ENCODE data around the gene CLDN4.

The CLDN4 gene

GRCh38 chr7:73876973-73877372 is 46.2 kb downstream of the CLDN4 start:
- no peak for DNase-seq

GRCh38 chr7:73879977-73880681 is 49.3 kb downstream of the CLDN4 start:
- no peak for DNase-seq

DNA sequence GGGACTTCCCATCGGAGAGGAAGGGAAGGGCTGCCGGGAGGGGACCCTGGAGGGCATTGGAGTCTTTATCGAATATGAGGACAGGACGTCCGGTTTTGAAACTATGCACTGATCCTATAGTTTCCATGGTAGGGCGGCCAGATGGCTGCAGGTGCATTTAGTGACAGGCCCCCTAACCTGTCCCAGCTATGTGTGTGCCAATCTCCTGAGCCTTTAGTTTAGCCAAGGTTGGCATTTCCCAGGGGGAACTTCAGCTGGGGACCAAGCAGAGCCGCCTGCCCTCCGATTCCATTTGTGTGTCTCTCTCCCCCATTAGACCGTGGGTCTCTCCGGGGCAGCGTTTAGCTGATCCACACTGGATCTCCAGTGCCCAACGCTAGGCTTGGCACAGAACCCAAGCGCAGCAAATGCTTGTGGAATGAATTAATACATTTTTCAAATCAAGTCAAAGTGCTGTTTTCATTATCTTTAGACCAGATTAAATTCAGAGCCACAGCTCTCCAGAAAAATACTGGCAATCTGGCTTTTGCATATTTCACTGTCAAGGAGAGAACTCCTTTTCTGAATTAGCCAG is 50.0 kb downstream of the CLDN4 start:
- DNase-seq: no peak

GRCh38 chr7:73881352-73882046 is 50.7 kb downstream of the CLDN4 start:
- no peak for DNase-seq

DNA sequence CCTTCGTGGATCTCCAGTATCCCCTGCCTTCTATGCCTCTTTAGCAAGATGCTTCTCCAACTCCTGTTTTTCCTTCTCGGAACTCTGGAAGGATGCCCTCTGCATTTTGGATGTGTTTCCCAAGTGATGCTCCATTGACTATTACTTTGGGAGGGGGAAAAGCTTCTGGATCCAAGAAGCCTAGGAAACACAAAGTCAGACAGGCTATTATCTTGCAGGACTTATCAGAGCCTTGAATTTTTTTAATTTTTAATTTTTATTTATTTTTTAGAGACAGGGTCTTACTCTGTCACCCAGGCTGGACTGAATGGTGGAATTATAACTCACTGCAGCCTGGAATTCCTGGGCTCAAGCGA is 51.2 kb downstream of the CLDN4 start:
- DNase-seq: no peak

Measured in right forelimb (tissue), 1 donor.